Measurements from ENCODE around the gene GAS6.
"Not testable (repeated sequence)": the region's sequence is repeated elsewhere in the genome, so short reads cannot be mapped to it uniquely, and the experiment has no call there.

The GAS6 gene

GRCh38 chr13:113804017-113804702 lies 59.7 kb downstream of the GAS6 start:
- DNase-seq = no peak

- no peak for DNase-seq
These were observed 60.4 kb downstream of the GAS6 start for GRCh38 chr13:113803409-113804016.

- DNase-seq = no peak
These were observed 61.1 kb downstream of the GAS6 start for GRCh38 chr13:113802761-113803160.

- peak; percentile 23 for DNase-seq
These were observed 61.8 kb downstream of the GAS6 start for GRCh38 chr13:113802090-113802531.

GRCh38 chr13:113801289-113801961 lies 62.5 kb downstream of the GAS6 start:
- DNase-seq = no peak

GRCh38 chr13:113800576-113800926 lies 63.3 kb downstream of the GAS6 start:
- no peak for DNase-seq

GRCh38 chr13:113798200-113798811 lies 65.6 kb downstream of the GAS6 start:
- no peak for DNase-seq

GRCh38 chr13:113796964-113797676 lies 66.8 kb downstream of the GAS6 start:
- no peak for DNase-seq

GRCh38 chr13:113796211-113796963 lies 67.5 kb downstream of the GAS6 start:
- no peak for DNase-seq

GRCh38 chr13:113795362-113795761 lies 68.5 kb downstream of the GAS6 start:
- DNase-seq = not testable (repeated sequence)

- DNase-seq = no peak
These were observed 69.1 kb downstream of the GAS6 start for GRCh38 chr13:113794764-113795173.

GRCh38 chr13:113794086-113794485 lies 69.8 kb downstream of the GAS6 start:
- DNase-seq = no peak

GRCh38 chr13:113793718-113794085 lies 70.2 kb downstream of the GAS6 start:
- no peak for DNase-seq

- no peak for DNase-seq
These were observed 70.8 kb downstream of the GAS6 start for GRCh38 chr13:113792886-113793717.

GRCh38 chr13:113792236-113792770 lies 71.6 kb downstream of the GAS6 start:
- DNase-seq = no peak

- DNase-seq = no peak
These were observed 72.1 kb downstream of the GAS6 start for GRCh38 chr13:113791761-113792160.

- DNase-seq = no peak
These were observed 72.7 kb downstream of the GAS6 start for GRCh38 chr13:113791226-113791625.

- DNase-seq = not testable (repeated sequence)
These were observed 73.9 kb downstream of the GAS6 start for GRCh38 chr13:113789931-113790330.

- DNase-seq = no peak
These were observed 74.7 kb downstream of the GAS6 start for GRCh38 chr13:113789167-113789566.

- DNase-seq = no peak
These were observed 75.3 kb downstream of the GAS6 start for GRCh38 chr13:113788413-113789135.

Measured in DMS53 (cell line).